SK-N-SH (cell line): Measurements from ENCODE around the gene KIF16B. TPM values are rescaled to one million over a fixed set of nuclear protein-coding genes. Genes with fewer than 3 reads are reported as not detected.

ENCODE experiments used
- CTCF ChIA-PET: fragments of 300-600, 350-600 bp; formaldehyde crosslinking; extraction: SDS; loops from one replicate; lab custom pipeline; 2021; lab: Yijun Ruan, JAX
- POLR2A ChIA-PET: fragments of 350-600 bp; sonication (Branson Sonifier 250); formaldehyde crosslinking; extraction: SDS; loops from one replicate; lab custom pipeline; 2020; ENCODE audit warnings: antibody characterized with exemption, inconsistent platforms; lab: Yijun Ruan, JAX
- DNase-seq: peaks from one replicate; pipeline ENCODE4 v3.0.0; 2012
- H2AFZ ChIP-seq: fragments of 200-600 bp; sonication (generic); 2 replicates; pipeline ENCODE4 v1.8.1; 2016; ENCODE audit warnings: antibody characterized with exemption, mild to moderate bottlenecking, low read depth
- H3F3A ChIP-seq: fragments of 200-600 bp; sonication (generic); replicated peaks from 2 replicates; pipeline ENCODE3; 2016; ENCODE audit warnings: antibody characterized with exemption, mild to moderate bottlenecking; ENCODE audit not compliant: insufficient read depth
- H3K27ac ChIP-seq, 2 experiments: fragments of 200-500 bp in 1 of 2; fragments of 200-600 bp in 1 of 2; sonication (Bioruptor generic) in 1 of 2; sonication (generic), shearing (Covaris generic) in 1 of 2; 2 replicates each; pipeline versions ENCODE4 v1.5.1 to v1.6.1; 2014 to 2016; ENCODE audit warnings: low read depth in 2 of 2, inconsistent platforms in 1 of 2, low read length in 1 of 2, mild to moderate bottlenecking in 1 of 2, mixed read lengths in 1 of 2
- H3K27me3 ChIP-seq: fragments of 200-600 bp; sonication (generic), shearing (Covaris generic); 2 replicates; pipeline ENCODE4 v1.6.1; 2016; ENCODE audit warnings: mixed run types; ENCODE audit not compliant: insufficient read depth
- H3K36me3 ChIP-seq, 2 experiments: fragments of 200-500 bp in 1 of 2; fragments of 200-600 bp in 1 of 2; sonication (Bioruptor generic) in 1 of 2; sonication (generic) in 1 of 2; replicated peaks in 1 of 2; 2 replicates each; pipeline versions ENCODE3 to v1.5.1; 2014 to 2016; ENCODE audit warnings: low read length in 1 of 2, mild to moderate bottlenecking in 1 of 2; ENCODE audit not compliant: insufficient read depth in 2 of 2, control insufficient read depth in 1 of 2
- H3K4me1 ChIP-seq, 2 experiments: fragments of 200-500 bp in 1 of 2; fragments of 200-600 bp in 1 of 2; sonication (Bioruptor generic) in 1 of 2; sonication (generic), shearing (Covaris generic) in 1 of 2; 2 replicates each; pipeline versions ENCODE4 v1.5.1 to v1.6.1; 2014 to 2016; ENCODE audit warnings: low read depth in 1 of 2, low read length in 1 of 2, mixed run types in 1 of 2; ENCODE audit not compliant: insufficient read depth in 2 of 2, control insufficient read depth in 1 of 2
- H3K4me2 ChIP-seq: fragments of 200-600 bp; sonication (generic), shearing (Covaris generic); 2 replicates; pipeline ENCODE4 v1.6.1; 2017; ENCODE audit warnings: mixed run types
- H3K4me3 ChIP-seq, 2 experiments: fragments of 200-500 bp in 1 of 2; fragments of 200-600 bp in 1 of 2; sonication (Bioruptor generic) in 1 of 2; sonication (generic), shearing (Covaris generic) in 1 of 2; 2 replicates each; pipeline versions ENCODE4 v1.5.1 to v1.8.1; 2014 to 2016; ENCODE audit warnings: low read depth in 2 of 2, inconsistent platforms in 1 of 2, low read length in 1 of 2, mild to moderate bottlenecking in 1 of 2, mixed read lengths in 1 of 2, moderate library complexity in 1 of 2
- H3K79me2 ChIP-seq: fragments of 200-600 bp; sonication (generic); 2 replicates; pipeline ENCODE4 v1.8.1; 2017; ENCODE audit warnings: mild to moderate bottlenecking; ENCODE audit not compliant: insufficient read depth
- H3K9ac ChIP-seq: fragments of 200-600 bp; sonication (generic); 2 replicates; pipeline ENCODE4 v1.6.1; 2017; ENCODE audit warnings: mixed run types
- H3K9me2 ChIP-seq: fragments of 200-600 bp; sonication (generic); 2 replicates; pipeline ENCODE4 v1.6.1; 2017; ENCODE audit warnings: mixed run types
- H3K9me3 ChIP-seq: fragments of 200-600 bp; sonication (generic); 2 replicates; pipeline ENCODE4 v1.6.1; 2017; ENCODE audit warnings: mixed run types, mild to moderate bottlenecking, moderate library complexity
- H4K20me1 ChIP-seq: fragments of 200-600 bp; sonication (generic); 2 replicates; pipeline ENCODE4 v1.6.1; 2017; ENCODE audit warnings: mild to moderate bottlenecking, mixed run types; ENCODE audit not compliant: insufficient read depth
- CHD2 ChIP-seq: fragments of 150-350 bp; IDR thresholded peaks from 2 replicates; pipeline ENCODE4 v1.6.1; 2018; ENCODE audit warnings: low read length; ENCODE audit not compliant: partially characterized antibody
- ELF1 ChIP-seq: IDR thresholded peaks from 2 replicates; pipeline ENCODE4 v1.4.0; 2012
- EP300 ChIP-seq, 2 experiments: IDR thresholded peaks; 2 replicates each; pipeline versions ENCODE4 v1.4.0 to v1.6.1; 2012; ENCODE audit warnings: borderline replicate concordance in 1 of 2, low read depth in 1 of 2, low read length in 1 of 2
- EZH2phosphoT487 ChIP-seq: fragments of 200-600 bp; sonication (generic); IDR thresholded peaks from 2 replicates; pipeline ENCODE4 v1.6.1; 2017; ENCODE audit warnings: low read depth, mixed run types, mild to moderate bottlenecking, antibody characterized with exemption, moderate library complexity, borderline replicate concordance
- FOSL2 ChIP-seq: IDR thresholded peaks from 2 replicates; pipeline ENCODE4 v1.4.0; 2012; ENCODE audit warnings: low read depth, mild to moderate bottlenecking, moderate library complexity, borderline replicate concordance
- FOXJ3 ChIP-seq: sonication (generic); formaldehyde crosslinking; IDR thresholded peaks from 2 replicates; pipeline ENCODE4 v1.5.1; 2020; ENCODE audit warnings: mild to moderate bottlenecking, missing genetic modification reagents
- FOXM1 ChIP-seq: IDR thresholded peaks from 2 replicates; pipeline ENCODE4 v1.4.0; 2012; ENCODE audit warnings: low read depth, mild to moderate bottlenecking
- GABPA ChIP-seq: IDR thresholded peaks from 2 replicates; pipeline ENCODE4 v1.4.0; 2012; ENCODE audit warnings: low read depth, mild to moderate bottlenecking
- GATA2 ChIP-seq: sonication (generic); formaldehyde crosslinking; IDR thresholded peaks from 2 replicates; pipeline ENCODE4 v1.5.0; 2020; ENCODE audit warnings: mild to moderate bottlenecking, missing genetic modification reagents
- JUND ChIP-seq: IDR thresholded peaks from 2 replicates; pipeline ENCODE4 v1.4.0; 2012
- PBX3 ChIP-seq: IDR thresholded peaks from 2 replicates; pipeline ENCODE4; 2012
- RCOR1 ChIP-seq: fragments of 150-350 bp; IDR thresholded peaks from 2 replicates; pipeline ENCODE4 v1.6.1; 2017; ENCODE audit warnings: antibody characterized with exemption, low read length
- RXRA ChIP-seq: IDR thresholded peaks from 2 replicates; pipeline ENCODE4 v1.4.0; 2012; ENCODE audit warnings: low read depth, mild to moderate bottlenecking, borderline replicate concordance
- SMC3 ChIP-seq: IDR thresholded peaks from 2 replicates; pipeline ENCODE4 v1.6.1; 2012; ENCODE audit warnings: low read depth, low read length, improper control_type of control experiment
- TEAD4 ChIP-seq: IDR thresholded peaks from 2 replicates; pipeline ENCODE4 v1.4.0; 2012; ENCODE audit warnings: mild to moderate bottlenecking, borderline replicate concordance; ENCODE audit not compliant: insufficient read depth
- USF1 ChIP-seq: IDR thresholded peaks from 2 replicates; pipeline ENCODE4 v1.4.0; 2012; ENCODE audit warnings: low read depth, borderline replicate concordance
- USF2 ChIP-seq: fragments of 150-350 bp; IDR thresholded peaks from 2 replicates; pipeline ENCODE4 v1.6.1; 2017; ENCODE audit warnings: antibody characterized with exemption, low read length, low read depth, borderline replicate concordance
- YY1 ChIP-seq: IDR thresholded peaks from 2 replicates; pipeline ENCODE4 v1.4.0; 2012; ENCODE audit warnings: low read depth, mild to moderate bottlenecking
- ZBTB33 ChIP-seq: IDR thresholded peaks from 2 replicates; pipeline ENCODE4 v1.4.0; 2012; ENCODE audit warnings: low read depth, borderline replicate concordance
- WGBS: methylation state at CpG from one replicate; pipeline ENCODE4 v1.1.6; 2017; ENCODE audit warnings: low lambda C conversion rate; 5-methylcytosine and 5-hydroxymethylcytosine counted together
- polyA plus RNA-seq, 3 experiments: library from polyadenylated mRNA; depleted of rRNA; stranded (reverse); fragments of >200 nt; gene quantifications; 2 replicates each; pipeline ENCODE4 v1.2.3, GENCODE V29; 2012
- TF ChIP-seq, protein P1 (sequence below): IDR thresholded peaks from 2 replicates; pipeline ENCODE4 v1.6.1; 2012; ENCODE audit warnings: mild to moderate bottlenecking, low read depth, low read length, moderate library complexity

The KIF16B gene
- polyA plus RNA-seq, 1 of the 3 experiments (the other 2 are of a cell fraction): 3.3 TPM

- CTCF ChIA-PET: interaction anchor here (2.6 kb wide), 1 partner anchor 15 kb away, joined by 8 read pairs; no protein-coding TSS in a partner anchor
- Histone ChIP-seq H2AFZ (no peak overlapping the region), H3K27ac (no peak overlapping the region)
- no peak for DNase-seq
- no peak for TF ChIP-seq FOXJ3 (CRISPR knock-in tag)
- no peak for TF ChIP-seq TEAD4
- TF ChIP-seq PBX3: no peak
- TF ChIP-seq GATA2: no peak
- no peak for TF ChIP-seq FOXM1
- TF ChIP-seq USF2: no peak
- TF ChIP-seq ELF1: no peak
- TF ChIP-seq JUND: no peak
- no peak for TF ChIP-seq YY1
- no peak for TF ChIP-seq RCOR1
- no peak for TF ChIP-seq GABPA
- TF ChIP-seq RXRA: no peak
- no peak for TF ChIP-seq CHD2
- TF ChIP-seq, all 33 proteins: peak for 0
- Histone ChIP-seq H3K9me3 (no peaks in the 10 kb centered on the region), H3K4me3 (no peak overlapping the region), H3K9me2 (no peaks in the 10 kb centered on the region), H3F3A (no peaks in the 10 kb centered on the region), H3K27me3 (no peaks in the 10 kb centered on the region), H3K9ac (no peak overlapping the region), H3K4me1 (no peaks in the 10 kb centered on the region), H3K4me2 (no peak overlapping the region), H3K79me2 (no peaks in the 10 kb centered on the region), H4K20me1 (no peaks in the 10 kb centered on the region), H3K36me3 (no peaks in the 10 kb centered on the region)
- WGBS: 95% methylated on average over 1 of the region's 1 CpG
- POLR2A ChIA-PET: no interaction called here
These were observed 39.7 kb downstream of the KIF16B start for GRCh38 chr20:16533502-16533901.

GRCh38 chr20:16531485-16531884, 41.8 kb downstream of the KIF16B start:
- ChIA-PET CTCF (interaction anchor here (2.6 kb wide), 1 partner anchor 13 kb away, joined by 8 read pairs; no protein-coding TSS in a partner anchor), POLR2A (no interaction called here)
- no peak overlapping the region for H3K4me2 ChIP-seq
- H3K9me3 ChIP-seq: no peaks in the 10 kb centered on the region
- no peaks in the 10 kb centered on the region for H3K27me3 ChIP-seq
- no peaks in the 10 kb centered on the region for H3K36me3 ChIP-seq
- no peak overlapping the region for H2AFZ ChIP-seq
- H3F3A ChIP-seq: no peaks in the 10 kb centered on the region
- DNase-seq: no peak
- H3K27ac ChIP-seq: no peak overlapping the region
- H3K79me2 ChIP-seq: no peaks in the 10 kb centered on the region
- H4K20me1 ChIP-seq: no peaks in the 10 kb centered on the region
- no peak overlapping the region for H3K9ac ChIP-seq
- no peaks in the 10 kb centered on the region for H3K9me2 ChIP-seq
- H3K4me3 ChIP-seq: no peak overlapping the region
- 95% methylated on average over 8 of the region's 8 CpGs for WGBS
- H3K4me1 ChIP-seq: no peaks in the 10 kb centered on the region
- TF ChIP-seq FOSL2 (no peak), YY1 (no peak), ZBTB33 (no peak), SMC3 (no peak), USF1 (no peak), JUND (no peak), PBX3 (no peak), EP300 (IDR thresholded peaks at IDR 0.05; ENCODE audit: borderline replicate concordance in 1 of 2, low read depth in 1 of 2, low read length in 1 of 2) (no peak), EZH2phosphoT487 (no peak)
- TF ChIP-seq, protein P1, sequence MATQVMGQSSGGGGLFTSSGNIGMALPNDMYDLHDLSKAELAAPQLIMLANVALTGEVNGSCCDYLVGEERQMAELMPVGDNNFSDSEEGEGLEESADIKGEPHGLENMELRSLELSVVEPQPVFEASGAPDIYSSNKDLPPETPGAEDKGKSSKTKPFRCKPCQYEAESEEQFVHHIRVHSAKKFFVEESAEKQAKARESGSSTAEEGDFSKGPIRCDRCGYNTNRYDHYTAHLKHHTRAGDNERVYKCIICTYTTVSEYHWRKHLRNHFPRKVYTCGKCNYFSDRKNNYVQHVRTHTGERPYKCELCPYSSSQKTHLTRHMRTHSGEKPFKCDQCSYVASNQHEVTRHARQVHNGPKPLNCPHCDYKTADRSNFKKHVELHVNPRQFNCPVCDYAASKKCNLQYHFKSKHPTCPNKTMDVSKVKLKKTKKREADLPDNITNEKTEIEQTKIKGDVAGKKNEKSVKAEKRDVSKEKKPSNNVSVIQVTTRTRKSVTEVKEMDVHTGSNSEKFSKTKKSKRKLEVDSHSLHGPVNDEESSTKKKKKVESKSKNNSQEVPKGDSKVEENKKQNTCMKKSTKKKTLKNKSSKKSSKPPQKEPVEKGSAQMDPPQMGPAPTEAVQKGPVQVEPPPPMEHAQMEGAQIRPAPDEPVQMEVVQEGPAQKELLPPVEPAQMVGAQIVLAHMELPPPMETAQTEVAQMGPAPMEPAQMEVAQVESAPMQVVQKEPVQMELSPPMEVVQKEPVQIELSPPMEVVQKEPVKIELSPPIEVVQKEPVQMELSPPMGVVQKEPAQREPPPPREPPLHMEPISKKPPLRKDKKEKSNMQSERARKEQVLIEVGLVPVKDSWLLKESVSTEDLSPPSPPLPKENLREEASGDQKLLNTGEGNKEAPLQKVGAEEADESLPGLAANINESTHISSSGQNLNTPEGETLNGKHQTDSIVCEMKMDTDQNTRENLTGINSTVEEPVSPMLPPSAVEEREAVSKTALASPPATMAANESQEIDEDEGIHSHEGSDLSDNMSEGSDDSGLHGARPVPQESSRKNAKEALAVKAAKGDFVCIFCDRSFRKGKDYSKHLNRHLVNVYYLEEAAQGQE: no peak
